ENCODE data around the gene BNIP5.

DNA sequence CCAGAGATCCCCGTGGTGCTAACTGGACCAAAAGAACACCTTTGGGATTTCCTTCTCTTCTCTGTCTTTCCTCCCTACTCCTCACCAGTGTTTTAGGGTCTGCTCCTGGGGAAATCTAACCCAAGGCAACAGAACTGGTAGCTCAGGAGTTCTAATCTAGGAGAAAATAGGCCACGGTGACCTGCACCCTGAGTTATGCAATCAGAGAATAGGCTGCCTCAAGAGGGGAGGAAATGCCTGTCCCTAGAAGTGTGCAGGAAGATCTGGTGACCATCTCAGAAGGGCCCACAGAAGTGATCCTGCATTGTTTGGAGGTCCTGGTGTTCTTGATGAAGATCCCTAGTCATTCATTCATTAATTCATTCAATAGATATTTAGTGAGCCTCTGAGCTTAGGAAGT is 47.4 kb upstream of the BNIP5 start:
- TF ChIP-seq POLR2AphosphoS5 (IDR thresholded peaks at IDR 0.05; ENCODE audit: borderline replicate concordance, low read depth, low read length) (no peak), EZH2 (IDR thresholded peaks at IDR 0.05) (no peak)
